Measurements from ENCODE around the gene TSPAN9.
A peak's percentile ranks its signal among the peaks of the same experiment; 100 is the strongest.

TSPAN9 gene

DNA sequence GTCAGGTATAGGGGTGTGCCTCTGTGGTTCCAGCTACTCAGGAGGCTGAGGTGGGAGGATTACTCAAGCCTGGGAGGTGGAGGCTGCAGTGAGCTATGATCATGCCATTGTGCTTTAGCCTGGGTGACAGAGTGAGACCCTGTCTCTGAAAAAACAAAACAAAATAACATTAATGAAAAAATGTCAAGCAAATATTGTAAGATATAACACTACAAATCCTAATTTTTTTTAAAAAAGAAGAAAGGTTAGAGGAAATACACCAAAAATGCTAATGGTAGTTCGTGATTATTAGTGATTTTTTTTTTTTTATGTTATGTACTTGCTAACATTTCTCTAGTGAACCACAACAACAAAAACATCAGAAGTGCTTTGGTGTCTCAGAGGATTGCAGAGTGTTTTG lies 47.7 kb downstream of the TSPAN9 start:
- DNase-seq (ENCODE audit: low spot score), result no peak

GRCh38 chr12:3125674-3126073 lies 48.5 kb downstream of the TSPAN9 start:
- no peak for DNase-seq (ENCODE audit: low spot score)

DNA sequence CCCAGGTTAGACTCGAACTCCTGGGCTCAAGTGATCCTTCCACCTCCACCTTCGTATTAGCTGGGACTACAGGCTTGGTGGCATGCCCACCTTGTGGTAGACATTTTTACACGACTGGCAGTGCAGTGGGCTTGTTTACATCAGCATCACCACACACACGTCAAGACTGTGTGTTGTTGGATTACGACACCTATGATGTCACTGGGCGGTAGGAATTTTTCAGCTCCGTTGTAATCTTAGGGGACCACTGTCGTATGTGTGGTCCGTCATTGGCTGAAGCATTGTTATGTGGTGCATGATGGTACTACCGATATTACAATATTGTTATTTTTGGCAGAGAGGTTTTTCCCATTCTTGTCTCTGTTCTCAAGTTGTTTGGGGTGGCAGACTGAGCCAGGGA lies 50.7 kb downstream of the TSPAN9 start:
- DNase-seq (ENCODE audit: low spot score), result no peak

DNA sequence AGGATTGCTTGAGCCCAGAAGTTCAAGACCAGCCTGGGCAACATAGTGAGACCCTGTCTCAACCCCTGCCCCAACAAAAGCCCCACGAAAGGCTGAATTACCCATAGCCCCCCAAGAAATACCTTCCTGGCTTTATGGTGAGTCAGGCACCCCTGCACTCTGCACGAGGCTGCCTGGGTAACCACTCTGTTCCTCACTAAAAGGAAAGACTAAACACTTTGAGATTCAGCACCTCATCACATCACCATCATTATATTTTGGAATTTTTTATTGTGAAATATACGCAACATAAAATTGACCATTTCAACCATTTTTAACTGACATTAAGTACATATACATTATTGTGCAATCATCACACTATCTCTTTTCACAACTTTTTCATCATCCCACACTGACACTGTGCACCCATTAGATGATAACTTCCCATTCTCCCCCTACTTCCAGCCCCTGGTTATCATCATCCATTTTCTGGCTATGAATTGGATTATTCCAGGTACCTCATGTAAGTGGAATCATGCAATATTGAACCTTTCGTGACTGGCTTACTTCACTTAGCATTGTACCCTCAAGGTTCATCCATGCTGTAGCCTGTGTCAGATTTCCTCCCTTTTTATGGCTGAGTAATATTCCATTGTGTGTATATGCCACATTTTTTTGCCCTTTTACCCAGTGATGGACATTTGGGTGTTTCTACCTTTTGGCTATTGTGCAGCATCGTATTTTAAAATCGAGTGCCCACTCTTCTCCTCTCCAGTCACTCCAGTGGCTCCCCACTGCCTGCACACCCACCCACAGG lies 51.5 kb downstream of the TSPAN9 start:
- DNase-seq (ENCODE audit: low spot score), result no peak

DNA sequence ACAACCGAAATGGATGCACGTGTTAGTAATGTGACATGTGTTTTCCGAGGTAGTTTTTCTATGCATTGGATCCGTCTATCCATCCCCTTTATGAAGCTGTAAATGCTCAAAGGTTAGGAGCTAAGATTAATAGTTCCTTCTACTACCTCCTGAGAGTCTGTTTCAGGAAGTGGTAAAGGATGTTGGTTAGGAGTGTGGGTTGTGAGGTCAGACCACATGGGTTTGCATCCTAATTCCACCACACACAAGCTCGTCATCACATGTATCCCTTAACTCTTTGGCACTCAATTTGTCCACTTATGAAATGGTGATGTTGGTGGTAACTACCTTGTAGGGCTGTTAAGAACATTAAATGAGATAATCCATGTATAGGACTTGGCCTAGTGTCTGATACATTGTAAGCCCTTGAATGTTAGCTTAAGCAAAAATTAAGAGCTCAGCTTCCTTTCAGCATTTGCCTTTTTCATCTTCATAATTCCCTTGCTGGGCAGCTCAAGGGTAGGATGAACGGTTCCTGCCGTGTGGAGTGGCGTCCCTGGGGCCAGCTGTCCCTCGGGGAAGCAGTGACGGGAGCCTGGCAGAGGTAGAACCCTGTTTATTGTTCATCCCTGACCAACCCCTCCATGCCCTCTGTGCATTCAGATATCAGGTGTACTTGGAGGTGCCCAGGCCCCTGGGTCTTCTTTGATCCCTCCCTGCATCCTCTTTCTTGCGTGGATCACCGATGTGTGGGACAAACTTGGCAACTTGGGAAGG lies 52.3 kb downstream of the TSPAN9 start:
- DNase-seq (ENCODE audit: low spot score), result no peak

- no peak for DNase-seq (ENCODE audit: low spot score)
Measured at GRCh38 chr12:3130057-3130830, 53.1 kb downstream of the TSPAN9 start.

GRCh38 chr12:3131129-3131528 lies 54.0 kb downstream of the TSPAN9 start:
- DNase-seq (ENCODE audit: low spot score), result no peak

GRCh38 chr12:3132636-3133404 lies 55.6 kb downstream of the TSPAN9 start:
- DNase-seq (ENCODE audit: low spot score), result no peak

DNA sequence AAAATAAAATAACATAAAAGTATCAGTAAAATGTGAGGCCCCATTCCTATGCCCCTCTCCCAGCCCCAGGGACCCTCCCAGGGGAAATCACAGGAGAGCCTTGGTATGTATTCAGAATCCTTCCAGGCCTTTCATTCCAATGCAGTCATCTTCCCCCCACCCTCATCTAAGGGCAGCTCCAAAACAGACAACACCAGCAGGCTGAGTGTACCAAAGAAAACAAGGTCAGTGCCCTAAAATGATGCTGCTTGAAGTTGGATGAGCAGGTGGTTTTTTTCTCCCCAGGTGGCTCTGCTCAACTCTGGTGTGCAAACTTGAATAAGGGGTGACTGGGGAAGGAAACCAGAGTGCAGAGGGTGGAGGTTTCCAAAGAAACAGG lies 56.2 kb downstream of the TSPAN9 start:
- no peak for DNase-seq (ENCODE audit: low spot score)

GRCh38 chr12:3134126-3134525 lies 56.9 kb downstream of the TSPAN9 start:
- DNase-seq (ENCODE audit: low spot score), result no peak

- DNase-seq (ENCODE audit: low spot score), result no peak
Measured at GRCh38 chr12:3134526-3135135, 57.5 kb downstream of the TSPAN9 start.

- DNase-seq (ENCODE audit: low spot score), result peak; percentile 45
Measured at GRCh38 chr12:3135522-3136461, 58.6 kb downstream of the TSPAN9 start.

GRCh38 chr12:3136641-3137267 lies 59.6 kb downstream of the TSPAN9 start:
- no peak for DNase-seq (ENCODE audit: low spot score)

- no peak for DNase-seq (ENCODE audit: low spot score)
Measured at GRCh38 chr12:3137268-3137781, 60.1 kb downstream of the TSPAN9 start.

GRCh38 chr12:3137814-3138445 lies 60.8 kb downstream of the TSPAN9 start:
- DNase-seq (ENCODE audit: low spot score), result no peak

- no peak for DNase-seq (ENCODE audit: low spot score)
Measured at GRCh38 chr12:3138941-3139511, 61.8 kb downstream of the TSPAN9 start.

- no peak for DNase-seq (ENCODE audit: low spot score)
Measured at GRCh38 chr12:3139760-3140159, 62.6 kb downstream of the TSPAN9 start.

- no peak for DNase-seq (ENCODE audit: low spot score)
Measured at GRCh38 chr12:3140284-3140683, 63.1 kb downstream of the TSPAN9 start.

All from CD4-positive, alpha-beta T cell treated with Interleukin-15 for 4 hours (primary cell).